Memory B cell (primary cell): ENCODE measurements around the gene FXYD5.

Experiments used
- ATAC-seq: fragments of 150-1000 bp; cut with Tn5 transposase; 2 replicates; pipeline ENCODE4 v1.10.0; 2021; ENCODE audit warnings: low read depth, mild to moderate bottlenecking, moderate library complexity
- DNase-seq, 2 donors: peaks; one replicate each; pipeline ENCODE4 v3.0.0; 2022; ENCODE audit warnings: low spot score in 2 of 2
- H3K27ac Mint-ChIP-seq: one replicate; pipeline ENCODE4 v1.8.0; 2022; ENCODE audit warnings: mild to moderate bottlenecking, moderate library complexity, mixed read lengths
- H3K27me3 Mint-ChIP-seq: one replicate; pipeline ENCODE4 v1.8.0; 2022; ENCODE audit warnings: mixed read lengths
- H3K36me3 Mint-ChIP-seq: one replicate; pipeline ENCODE4 v1.8.0; 2022; ENCODE audit warnings: mild to moderate bottlenecking, mixed read lengths
- H3K4me1 Mint-ChIP-seq: one replicate; pipeline ENCODE4 v1.8.0; 2022; ENCODE audit warnings: mixed read lengths
- H3K4me3 Mint-ChIP-seq: one replicate; pipeline ENCODE4 v1.8.0; 2022; ENCODE audit warnings: mild to moderate bottlenecking, moderate library complexity, mixed read lengths
- H3K9me3 Mint-ChIP-seq: one replicate; pipeline ENCODE4 v1.8.0; 2022; ENCODE audit warnings: mixed read lengths

Gene FXYD5

DNA sequence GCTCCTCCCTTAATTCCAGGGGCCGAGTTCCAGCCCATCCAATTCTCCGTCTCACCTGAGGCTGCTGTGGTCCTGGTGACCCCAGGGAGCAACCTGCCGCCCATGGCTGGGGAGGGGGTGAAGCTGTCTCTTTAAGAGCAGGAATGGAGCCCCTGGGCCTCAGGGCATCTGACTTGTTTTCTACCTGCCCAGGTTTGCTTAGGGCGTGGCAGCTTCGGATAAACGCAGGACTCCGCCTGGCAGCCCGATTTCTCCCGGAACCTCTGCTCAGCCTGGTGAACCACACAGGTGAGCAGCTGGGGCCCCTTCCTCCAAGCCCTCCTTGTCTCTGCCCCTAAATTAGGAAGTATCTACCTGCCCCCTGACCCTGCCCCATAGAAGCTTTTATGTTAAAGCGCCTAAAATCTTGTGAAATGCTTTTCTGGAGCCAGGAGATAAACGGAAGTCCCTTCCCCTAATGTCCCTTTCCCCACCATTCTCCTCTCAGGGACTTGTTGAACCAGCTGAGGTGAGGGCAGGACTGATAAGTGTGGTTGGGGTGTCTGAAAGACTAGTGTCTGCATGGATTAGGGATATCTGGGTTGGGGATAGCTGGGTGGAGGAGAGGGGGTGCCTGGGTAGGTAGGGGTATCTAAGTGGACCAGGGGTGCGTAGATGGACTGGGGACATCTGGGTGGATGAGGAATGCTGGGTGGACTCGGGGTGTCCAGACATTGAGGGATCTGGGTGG, 38.3 kb upstream of the FXYD5 start:
- no peak overlapping the region for H3K4me3 Mint-ChIP-seq
- H3K27ac Mint-ChIP-seq, result no peak overlapping the region
- ATAC-seq, result no peak
- H3K4me1 Mint-ChIP-seq, result peaks cover 3% of the 10 kb centered on the region
- DNase-seq, result no peak
- H3K36me3 Mint-ChIP-seq, result no peaks in the 10 kb centered on the region
- no peaks in the 10 kb centered on the region for H3K9me3 Mint-ChIP-seq
- no peaks in the 10 kb centered on the region for H3K27me3 Mint-ChIP-seq

DNA sequence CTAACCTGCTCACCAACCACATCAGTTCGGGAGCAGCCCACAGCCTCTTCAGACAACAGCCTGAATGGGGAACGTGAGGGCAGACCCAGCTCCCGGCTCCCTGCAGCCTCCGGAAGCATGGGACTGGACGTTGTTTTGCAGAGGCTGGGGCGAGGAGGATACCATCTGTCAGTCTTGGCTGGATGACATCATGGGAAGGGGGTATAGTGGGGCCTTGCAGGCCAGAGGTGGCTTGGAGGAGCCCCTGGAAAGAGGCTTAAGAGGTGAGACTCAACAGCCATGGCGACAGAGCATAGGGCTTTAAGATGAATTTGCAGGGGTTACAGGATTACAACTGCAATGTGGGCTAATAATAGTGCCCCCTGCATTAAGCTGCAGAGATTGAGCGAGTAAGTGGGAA, 37.4 kb upstream of the FXYD5 start:
- ATAC-seq (no peak), DNase-seq (no peak)
- Mint-ChIP-seq H3K27ac (no peak overlapping the region), H3K9me3 (no peaks in the 10 kb centered on the region), H3K27me3 (no peaks in the 10 kb centered on the region), H3K4me1 (peaks cover 3% of the 10 kb centered on the region), H3K36me3 (no peaks in the 10 kb centered on the region), H3K4me3 (no peak overlapping the region)

DNA sequence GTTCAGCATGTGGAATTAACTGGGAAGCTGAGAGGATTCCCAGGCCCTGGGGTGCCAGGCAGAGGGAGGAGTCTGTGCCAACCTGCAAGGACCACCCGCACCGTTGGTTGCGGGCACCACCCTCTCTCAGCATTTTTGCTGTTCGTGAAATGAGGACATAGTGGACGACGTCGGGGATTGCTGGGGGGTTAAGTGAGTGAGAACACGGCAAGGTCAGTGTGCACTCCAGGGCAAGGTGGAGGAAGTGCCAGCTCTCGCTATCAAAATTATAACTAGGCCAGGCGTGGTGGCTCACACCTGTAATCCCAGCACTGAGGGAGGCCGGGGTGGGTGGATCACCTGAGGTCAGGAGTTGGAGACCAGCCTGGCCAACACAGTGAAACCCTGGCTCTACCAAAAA, 36.7 kb upstream of the FXYD5 start:
- no peak for ATAC-seq
- Mint-ChIP-seq H3K27me3 (no peaks in the 10 kb centered on the region), H3K9me3 (no peaks in the 10 kb centered on the region), H3K36me3 (no peaks in the 10 kb centered on the region), H3K27ac (no peak overlapping the region), H3K4me1 (peaks cover 3% of the 10 kb centered on the region), H3K4me3 (no peak overlapping the region)
- no peak for DNase-seq

DNA sequence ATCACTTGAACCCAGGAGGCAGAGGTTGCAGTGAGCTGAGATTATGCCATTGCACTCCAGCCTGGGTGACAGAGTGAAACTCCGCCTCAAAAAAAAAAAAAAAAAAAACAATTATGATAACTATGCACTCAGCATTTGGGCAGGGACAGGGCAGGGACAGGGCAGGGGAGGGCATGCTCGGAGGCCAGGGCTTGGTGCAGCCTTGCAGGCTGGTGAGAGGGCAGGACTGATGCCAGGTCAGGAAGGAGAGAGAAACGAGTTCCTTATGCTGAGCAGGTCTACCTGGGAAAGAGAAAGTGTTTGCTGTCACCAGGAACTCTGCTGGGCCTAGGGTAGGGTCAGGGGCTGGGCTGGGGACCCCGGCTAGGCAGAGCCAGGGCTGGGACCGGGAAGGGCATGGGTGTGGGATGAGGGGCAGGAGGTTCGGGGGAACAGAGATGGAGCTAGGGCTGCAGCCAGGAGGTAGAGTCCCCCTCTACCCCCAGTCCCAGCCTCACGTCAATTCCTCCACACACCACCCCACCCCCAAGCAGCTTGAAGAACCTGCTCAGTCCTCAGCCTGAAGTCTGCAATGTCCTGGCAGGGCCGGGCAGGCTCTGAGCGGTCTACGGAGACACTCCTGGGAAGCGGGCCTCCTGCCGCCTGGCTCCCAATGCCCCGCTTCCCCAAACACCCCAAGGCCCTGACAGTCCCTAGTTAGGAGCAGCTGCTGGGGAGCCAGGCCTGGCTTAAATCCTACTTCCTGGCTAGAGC, 36.1 kb upstream of the FXYD5 start:
- peaks cover 3% of the 10 kb centered on the region for H3K4me1 Mint-ChIP-seq
- no peak for DNase-seq
- no peaks in the 10 kb centered on the region for H3K36me3 Mint-ChIP-seq
- H3K27me3 Mint-ChIP-seq, result no peaks in the 10 kb centered on the region
- no peak overlapping the region for H3K4me3 Mint-ChIP-seq
- no peaks in the 10 kb centered on the region for H3K9me3 Mint-ChIP-seq
- no peak for ATAC-seq
- H3K27ac Mint-ChIP-seq, result no peak overlapping the region

DNA sequence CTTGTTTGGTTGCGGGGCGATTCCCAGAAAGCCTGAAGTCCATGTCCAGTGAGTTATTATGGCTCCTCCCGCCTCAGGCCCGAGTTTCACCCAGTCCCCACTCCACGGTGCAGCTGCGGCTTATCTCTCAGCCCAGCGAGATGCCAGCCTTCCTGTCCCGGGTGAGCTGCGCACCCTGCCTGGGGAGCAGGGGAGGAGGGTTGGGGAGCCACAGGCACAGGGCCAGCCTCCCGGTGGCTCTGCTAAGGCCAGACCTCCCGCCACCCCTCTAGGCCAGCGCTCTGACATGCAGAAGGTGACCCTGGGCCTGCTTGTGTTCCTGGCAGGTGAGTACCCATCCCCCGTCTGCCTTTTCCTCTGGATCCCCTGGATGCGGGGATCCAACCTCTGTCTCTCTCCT, 35.4 kb upstream of the FXYD5 start:
- Mint-ChIP-seq H3K4me3 (no peak overlapping the region), H3K9me3 (no peaks in the 10 kb centered on the region), H3K36me3 (no peaks in the 10 kb centered on the region), H3K27ac (no peak overlapping the region), H3K4me1 (peaks cover 7% of the 10 kb centered on the region), H3K27me3 (no peaks in the 10 kb centered on the region)
- DNase-seq, result no peak
- ATAC-seq, result no peak

DNA sequence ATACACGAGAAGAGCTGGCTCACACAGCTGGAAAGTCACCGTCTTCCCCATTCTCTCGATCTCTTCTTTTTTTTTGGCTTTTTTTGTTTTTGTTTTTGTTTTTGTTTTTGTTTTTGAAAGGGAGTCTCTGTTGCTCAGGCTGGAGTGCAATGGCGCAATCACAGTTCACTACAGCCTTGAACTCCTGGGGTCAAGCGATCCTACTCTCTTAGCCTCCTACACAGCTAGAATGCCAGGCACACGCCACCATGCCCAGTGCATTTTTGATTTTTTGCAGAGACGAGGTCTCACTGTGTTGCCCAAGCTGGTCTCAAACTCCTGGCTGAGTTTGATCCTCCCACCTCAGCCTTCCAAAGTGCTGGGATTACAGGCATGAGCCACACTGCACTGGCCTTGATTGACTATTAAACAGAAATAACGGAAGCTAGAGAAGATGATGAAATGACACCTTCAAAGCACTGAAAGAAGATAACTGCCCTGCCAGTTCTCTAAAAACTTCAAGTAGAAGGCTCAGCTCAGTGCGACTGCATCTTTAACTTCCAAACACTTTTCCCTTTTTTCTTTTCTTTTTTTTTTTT, 34.9 kb upstream of the FXYD5 start:
- Mint-ChIP-seq H3K4me3 (no peak overlapping the region), H3K9me3 (no peaks in the 10 kb centered on the region), H3K27ac (no peak overlapping the region), H3K4me1 (peaks cover 10% of the 10 kb centered on the region), H3K36me3 (no peaks in the 10 kb centered on the region), H3K27me3 (no peaks in the 10 kb centered on the region)
- ATAC-seq, result no peak
- DNase-seq, result no peak

DNA sequence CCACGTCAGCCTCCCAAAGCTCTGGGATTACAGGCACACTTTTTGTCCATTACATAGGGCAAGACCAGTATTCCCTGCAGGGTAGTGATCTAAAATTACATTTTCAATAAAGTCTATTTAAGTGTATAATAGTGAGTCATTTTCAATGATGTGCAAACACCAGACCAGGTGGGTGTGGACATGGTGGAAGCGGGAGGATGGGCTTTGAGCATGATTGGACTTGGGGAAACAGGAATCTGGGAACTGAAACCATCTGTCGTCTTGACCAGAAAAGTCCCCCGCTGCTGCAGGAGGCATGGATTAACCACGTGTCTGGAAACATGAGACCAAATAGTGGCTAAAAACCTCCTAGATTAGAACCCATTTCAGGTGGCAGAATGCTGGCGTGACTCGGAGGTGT, 34.0 kb upstream of the FXYD5 start:
- Mint-ChIP-seq H3K36me3 (no peaks in the 10 kb centered on the region), H3K4me1 (peaks cover 11% of the 10 kb centered on the region), H3K27me3 (no peaks in the 10 kb centered on the region), H3K27ac (no peak overlapping the region), H3K9me3 (no peaks in the 10 kb centered on the region), H3K4me3 (no peak overlapping the region)
- DNase-seq (no peak), ATAC-seq (no peak)

DNA sequence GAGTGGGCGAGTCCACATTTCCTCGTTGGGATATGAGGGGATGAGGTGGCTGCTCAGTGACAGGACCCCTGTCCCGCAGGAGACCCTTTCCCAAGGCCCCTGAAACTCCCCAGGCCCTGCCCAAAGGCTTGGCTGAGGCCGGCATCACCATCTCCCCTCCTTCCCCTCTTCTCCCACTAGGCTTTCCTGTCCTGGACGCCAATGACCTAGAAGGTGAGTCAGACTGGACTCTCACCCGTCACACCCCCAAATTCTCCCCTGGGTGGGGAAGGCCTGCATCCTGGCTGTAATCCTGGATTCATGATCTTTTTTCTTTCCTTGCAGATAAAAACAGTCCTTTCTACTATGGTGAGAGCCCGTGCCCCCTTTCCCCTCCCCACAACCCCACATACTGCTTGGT, 33.6 kb upstream of the FXYD5 start:
- no peak overlapping the region for H3K27ac Mint-ChIP-seq
- peaks cover 11% of the 10 kb centered on the region for H3K4me1 Mint-ChIP-seq
- H3K36me3 Mint-ChIP-seq, result no peaks in the 10 kb centered on the region
- no peak for ATAC-seq
- H3K4me3 Mint-ChIP-seq, result no peak overlapping the region
- no peaks in the 10 kb centered on the region for H3K9me3 Mint-ChIP-seq
- no peak for DNase-seq
- no peaks in the 10 kb centered on the region for H3K27me3 Mint-ChIP-seq

DNA sequence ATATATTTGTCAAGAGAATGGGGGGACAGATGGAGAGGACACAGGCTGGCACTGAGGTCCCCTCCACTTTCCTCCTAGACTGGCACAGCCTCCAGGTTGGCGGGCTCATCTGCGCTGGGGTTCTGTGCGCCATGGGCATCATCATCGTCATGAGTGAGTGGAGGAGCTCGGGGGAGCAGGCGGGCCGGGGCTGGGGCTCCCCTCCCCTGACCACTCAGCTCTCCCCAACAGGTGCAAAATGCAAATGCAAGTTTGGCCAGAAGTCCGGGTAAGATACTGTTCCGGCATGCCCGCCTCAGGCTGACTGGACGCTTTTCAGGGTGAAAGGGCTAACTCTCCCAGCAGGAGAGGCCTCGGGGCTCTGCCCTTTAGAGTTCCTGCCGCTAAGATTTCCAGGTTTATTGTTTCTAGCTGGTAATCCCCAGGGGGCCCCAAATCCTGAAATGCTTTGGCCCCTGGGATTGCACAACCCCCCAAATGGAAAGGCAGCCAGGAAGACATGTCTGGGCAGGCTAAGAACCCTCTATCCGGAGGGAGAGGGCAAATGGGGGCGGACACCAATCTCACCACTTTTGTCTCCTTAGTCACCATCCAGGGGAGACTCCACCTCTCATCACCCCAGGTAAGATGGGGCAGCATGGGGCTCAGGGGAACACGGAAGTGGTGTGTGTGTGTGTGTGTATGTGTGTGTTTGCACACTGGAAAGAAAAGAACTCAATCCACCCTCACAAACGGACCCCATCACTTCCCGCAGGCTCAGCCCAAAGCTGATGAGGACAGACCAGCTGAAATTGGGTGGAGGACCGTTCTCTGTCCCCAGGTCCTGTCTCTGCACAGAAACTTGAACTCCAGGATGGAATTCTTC, 31.6 kb upstream of the FXYD5 start:
- Mint-ChIP-seq H3K36me3 (no peaks in the 10 kb centered on the region), H3K4me1 (peaks cover 11% of the 10 kb centered on the region)

DNA sequence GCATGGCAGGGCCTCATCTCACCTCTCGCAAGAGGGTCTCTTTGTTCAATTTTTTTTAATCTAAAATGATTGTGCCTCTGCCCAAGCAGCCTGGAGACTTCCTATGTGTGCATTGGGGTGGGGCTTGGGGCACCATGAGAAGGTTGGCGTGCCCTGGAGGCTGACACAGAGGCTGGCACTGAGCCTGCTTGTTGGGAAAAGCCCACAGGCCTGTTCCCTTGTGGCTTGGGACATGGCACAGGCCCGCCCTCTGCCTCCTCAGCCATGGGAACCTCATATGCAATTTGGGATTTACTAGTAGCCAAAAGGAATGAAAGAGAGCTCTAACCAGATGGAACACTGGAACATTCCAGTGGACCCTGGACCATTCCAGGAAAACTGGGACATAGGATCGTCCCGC, 31.0 kb upstream of the FXYD5 start:
- Mint-ChIP-seq H3K4me3 (peak overlapping the region; percentile 85), H3K9me3 (no peaks in the 10 kb centered on the region), H3K36me3 (no peaks in the 10 kb centered on the region), H3K27ac (no peak overlapping the region), H3K27me3 (no peaks in the 10 kb centered on the region), H3K4me1 (peaks cover 11% of the 10 kb centered on the region)
- ATAC-seq (no peak), DNase-seq (no peak)

More for the DNA sequence above, 31.6 kb upstream of the FXYD5 start:
- ATAC-seq (no peak), DNase-seq (no peak)
- no peak overlapping the region for H3K27ac Mint-ChIP-seq
- no peaks in the 10 kb centered on the region for H3K27me3 Mint-ChIP-seq
- no peaks in the 10 kb centered on the region for H3K9me3 Mint-ChIP-seq
- no peak overlapping the region for H3K4me3 Mint-ChIP-seq

DNA sequence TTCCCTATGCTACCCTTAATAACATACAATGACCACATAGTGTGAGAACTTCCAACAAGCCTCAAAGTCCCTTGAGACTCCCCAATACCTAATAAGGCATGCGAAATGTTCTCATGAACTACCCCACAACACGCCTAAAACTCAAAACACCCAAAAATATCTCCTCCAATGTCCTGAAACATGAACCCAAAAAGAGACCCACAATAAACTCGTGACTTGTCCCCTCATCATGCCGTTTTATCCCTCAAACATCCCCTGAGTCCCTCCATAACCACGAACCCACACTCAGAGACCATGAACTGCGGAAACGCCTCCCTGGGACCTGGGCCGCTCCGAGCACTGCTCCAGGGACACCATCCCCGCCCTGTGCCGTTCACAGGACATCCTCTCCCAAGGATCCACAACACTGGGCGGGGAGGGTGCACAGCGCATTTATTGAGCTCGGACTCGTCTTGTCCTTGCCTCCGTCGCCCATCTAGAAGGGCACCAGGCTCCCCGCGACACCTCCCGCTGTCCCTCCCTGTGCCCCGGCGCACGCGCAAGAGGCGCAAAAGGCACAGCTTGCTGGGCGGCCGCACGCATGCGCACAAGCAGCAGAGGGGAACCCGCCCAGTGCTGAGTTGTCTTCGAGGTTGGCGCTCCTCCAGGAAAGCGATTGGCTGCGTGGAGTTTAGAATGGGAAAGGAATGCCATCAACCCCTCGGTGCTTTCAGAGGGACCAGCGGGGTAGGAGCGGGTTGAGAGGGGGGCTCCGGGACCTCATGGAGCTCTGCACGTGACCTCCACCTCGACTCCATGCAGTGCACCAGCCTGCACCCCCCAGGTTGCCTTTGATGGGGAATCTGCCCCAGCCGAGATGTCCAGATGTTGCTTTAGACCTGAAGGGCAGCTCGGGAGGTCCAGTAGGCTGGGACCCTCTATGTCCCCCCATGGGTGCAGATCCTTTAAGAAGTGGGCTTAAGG, 30.2 kb upstream of the FXYD5 start:
- peak; percentile 80 to 81 for DNase-seq
- H3K27ac Mint-ChIP-seq, result peak overlapping the region; percentile 82
- H3K36me3 Mint-ChIP-seq, result no peaks in the 10 kb centered on the region
- H3K4me1 Mint-ChIP-seq, result peaks cover 11% of the 10 kb centered on the region
- ATAC-seq, result peak; percentile 98
- H3K4me3 Mint-ChIP-seq, result peak overlapping the region; percentile 85
- no peaks in the 10 kb centered on the region for H3K27me3 Mint-ChIP-seq
- H3K9me3 Mint-ChIP-seq, result no peaks in the 10 kb centered on the region

DNA sequence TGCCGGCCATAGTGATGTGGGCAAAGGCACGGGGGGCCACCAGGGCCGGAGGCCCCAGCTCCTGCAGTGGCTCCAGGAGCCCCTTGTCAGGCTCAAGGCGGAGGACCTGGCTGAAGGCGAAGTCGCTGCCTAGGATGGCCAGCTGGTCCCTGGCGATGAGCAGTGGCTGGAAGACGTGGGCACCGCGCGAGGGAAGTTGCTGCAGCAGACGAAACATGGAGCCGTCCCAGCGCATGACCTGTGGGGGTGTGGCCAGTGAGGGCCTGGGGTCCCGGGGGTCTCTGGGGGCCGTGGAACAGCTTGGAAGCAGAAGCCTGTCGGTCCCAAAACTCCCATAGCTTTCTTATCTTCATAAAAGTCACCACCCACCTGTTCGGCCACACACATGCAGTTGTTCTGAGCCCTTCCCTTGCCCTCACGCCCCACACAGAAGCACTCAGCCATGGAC, 29.2 kb upstream of the FXYD5 start:
- no peak for DNase-seq
- ATAC-seq, result no peak
- Mint-ChIP-seq H3K27me3 (no peaks in the 10 kb centered on the region), H3K36me3 (no peaks in the 10 kb centered on the region), H3K4me3 (peak overlapping the region; percentile 46), H3K27ac (no peak overlapping the region), H3K9me3 (no peaks in the 10 kb centered on the region), H3K4me1 (peaks cover 11% of the 10 kb centered on the region)
